Sigmoid colon (tissue), 4 donors: ENCODE measurements around the gene PARVB.

Experiments used
- EP300 ChIP-seq, 4 donors: sonication (generic); formaldehyde crosslinking; IDR thresholded peaks; one replicate each; pipeline ENCODE4 v1.6.1; 2017; ENCODE audit warnings: antibody characterized with exemption in 4 of 4
- POLR2A ChIP-seq, 2 donors: fragments of 450-650 bp; IDR thresholded peaks; one replicate each; pipeline ENCODE4 v1.6.1; 2016; ENCODE audit warnings: antibody characterized with exemption in 2 of 2, mild to moderate bottlenecking in 2 of 2, moderate library complexity in 2 of 2
- POLR2AphosphoS5 ChIP-seq, 4 donors: sonication (generic); formaldehyde crosslinking; IDR thresholded peaks; one replicate each; pipeline ENCODE4 v1.6.1; 2017; ENCODE audit warnings: antibody characterized with exemption in 4 of 4
- TF ChIP-seq, protein P1 (sequence below), 4 experiments: fragments of 450-650 bp in 3 of 4; fragments of 200-600 bp in 1 of 4; IDR thresholded peaks; one replicate each; pipeline ENCODE4 v1.5.1; 2016 to 2019; ENCODE audit warnings: antibody characterized with exemption in 4 of 4, mild to moderate bottlenecking in 3 of 4, moderate library complexity in 2 of 4

DNA sequence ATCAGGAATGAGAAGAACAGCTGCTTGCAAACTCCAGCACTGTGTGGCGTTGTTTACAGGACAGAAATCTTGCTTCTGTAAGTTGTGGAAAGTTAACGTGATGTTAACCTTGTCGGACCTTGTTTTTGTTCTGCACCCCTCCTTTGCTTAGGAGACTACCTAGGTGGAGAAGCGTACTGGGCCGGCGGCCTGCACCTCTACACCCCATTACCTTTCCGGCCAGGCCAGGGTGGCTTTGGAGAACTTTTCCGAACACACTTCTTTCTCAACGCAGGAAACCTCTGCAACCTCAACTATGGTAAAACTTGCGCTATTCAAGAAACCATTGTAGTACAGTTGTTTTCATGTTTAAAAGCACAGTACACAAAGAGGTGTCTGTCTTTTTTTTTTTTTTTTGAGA, 35.1 kb upstream of the PARVB start:
- no peak for TF ChIP-seq POLR2A (IDR thresholded peaks at IDR 0.05)
- TF ChIP-seq, protein P1, sequence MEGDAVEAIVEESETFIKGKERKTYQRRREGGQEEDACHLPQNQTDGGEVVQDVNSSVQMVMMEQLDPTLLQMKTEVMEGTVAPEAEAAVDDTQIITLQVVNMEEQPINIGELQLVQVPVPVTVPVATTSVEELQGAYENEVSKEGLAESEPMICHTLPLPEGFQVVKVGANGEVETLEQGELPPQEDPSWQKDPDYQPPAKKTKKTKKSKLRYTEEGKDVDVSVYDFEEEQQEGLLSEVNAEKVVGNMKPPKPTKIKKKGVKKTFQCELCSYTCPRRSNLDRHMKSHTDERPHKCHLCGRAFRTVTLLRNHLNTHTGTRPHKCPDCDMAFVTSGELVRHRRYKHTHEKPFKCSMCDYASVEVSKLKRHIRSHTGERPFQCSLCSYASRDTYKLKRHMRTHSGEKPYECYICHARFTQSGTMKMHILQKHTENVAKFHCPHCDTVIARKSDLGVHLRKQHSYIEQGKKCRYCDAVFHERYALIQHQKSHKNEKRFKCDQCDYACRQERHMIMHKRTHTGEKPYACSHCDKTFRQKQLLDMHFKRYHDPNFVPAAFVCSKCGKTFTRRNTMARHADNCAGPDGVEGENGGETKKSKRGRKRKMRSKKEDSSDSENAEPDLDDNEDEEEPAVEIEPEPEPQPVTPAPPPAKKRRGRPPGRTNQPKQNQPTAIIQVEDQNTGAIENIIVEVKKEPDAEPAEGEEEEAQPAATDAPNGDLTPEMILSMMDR (IDR thresholded peaks at IDR 0.05): no peak
- TF ChIP-seq EP300 (IDR thresholded peaks at IDR 0.05): no peak
- no peak for TF ChIP-seq POLR2AphosphoS5 (IDR thresholded peaks at IDR 0.05)
